Measurements from ENCODE around the gene TMEM270. TPM values are rescaled to one million over a fixed set of nuclear protein-coding genes. Genes with fewer than 3 reads are reported as not detected.

Gene TMEM270
- total RNA-seq, 1 donor from 2014 or later, result not detected

DNA sequence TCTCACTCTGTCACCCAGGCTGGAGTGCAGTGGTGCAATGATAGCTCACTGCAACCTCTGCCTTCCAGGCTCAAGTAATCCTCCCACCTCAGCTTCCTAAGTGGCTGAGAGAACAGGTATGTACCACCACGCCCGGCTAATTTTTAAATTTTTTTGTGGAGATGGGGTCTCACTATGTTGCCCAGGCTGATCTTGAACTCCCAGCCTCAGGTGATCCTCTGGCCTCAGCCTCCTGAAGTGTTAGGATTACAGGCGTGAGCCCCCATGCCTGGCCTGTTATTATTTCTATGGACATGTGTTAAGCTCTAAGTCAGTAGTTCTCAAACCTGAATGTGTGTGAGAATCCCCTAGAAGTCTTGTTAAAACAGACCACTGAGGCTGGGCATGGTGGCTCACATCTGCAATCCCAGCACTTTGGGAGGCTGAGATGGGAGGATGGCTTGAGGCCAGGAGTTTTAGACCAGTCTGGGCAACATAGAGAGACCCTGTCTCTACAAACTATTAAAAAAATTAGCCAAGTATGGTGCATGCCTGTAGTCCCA, 24.5 kb downstream of the TMEM270 start:
- no peak for DNase-seq (ENCODE audit: low read depth in 2 of 2)

DNA sequence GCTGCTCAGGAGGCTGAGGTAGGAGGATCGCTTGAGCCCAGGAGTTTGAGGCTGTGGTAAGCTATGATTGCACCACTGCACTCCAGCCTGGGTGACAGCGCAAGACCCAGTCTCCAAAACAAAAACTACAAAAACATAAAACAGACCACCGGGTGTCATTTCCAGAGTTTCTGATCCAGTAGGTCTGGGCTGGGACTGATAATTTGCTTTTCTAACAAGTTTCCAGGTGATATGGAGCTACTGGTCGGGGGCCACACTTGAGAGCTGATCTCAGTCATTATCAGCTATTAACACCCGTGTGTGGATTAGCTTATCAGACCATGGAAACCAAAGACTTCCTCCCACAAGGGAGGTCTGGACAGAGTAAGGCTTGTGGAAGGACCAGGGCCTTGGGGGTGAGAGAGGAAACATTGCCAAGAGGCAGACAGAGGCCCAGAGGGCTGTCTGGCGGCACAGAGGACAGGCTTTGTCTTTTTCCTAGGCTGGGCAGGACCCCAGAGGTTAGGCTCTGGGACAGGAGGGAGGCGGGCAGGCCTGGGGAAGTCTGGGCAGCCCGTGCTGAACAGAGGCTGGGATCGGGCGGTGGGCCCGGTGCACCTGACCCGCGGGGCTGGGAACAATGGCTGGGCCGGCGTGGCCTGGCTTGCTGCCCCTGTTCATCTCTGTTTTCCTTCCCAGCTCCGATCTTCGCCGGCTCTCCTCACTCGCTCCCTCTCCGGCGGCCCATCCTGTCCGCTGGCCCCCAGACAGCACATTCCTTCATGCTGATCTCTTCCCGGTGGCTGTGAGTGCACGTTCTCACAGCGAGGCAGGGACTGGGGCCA, 25.2 kb downstream of the TMEM270 start:
- peak; percentile 28 to 90 for DNase-seq (ENCODE audit: low read depth in 2 of 2)

DNA sequence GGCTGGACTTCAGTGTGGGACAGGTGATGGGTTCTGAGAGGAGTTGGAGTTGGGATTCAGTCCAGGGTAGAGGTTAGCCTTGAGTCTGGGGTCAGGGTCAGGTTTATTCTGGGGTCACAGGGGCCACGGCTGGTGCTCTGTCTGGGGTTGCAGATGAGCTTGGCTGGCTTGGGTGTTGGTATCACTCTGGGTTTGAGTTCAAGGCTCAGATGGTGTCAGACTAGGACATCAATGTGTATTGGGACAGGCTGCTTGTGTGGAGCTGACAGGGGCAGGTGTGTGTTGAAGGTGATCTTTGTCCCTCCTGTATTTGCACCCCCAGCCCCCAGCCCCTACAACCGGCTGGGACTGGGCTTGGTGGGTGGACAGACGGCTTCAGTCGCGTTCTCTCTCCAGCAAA, 26.8 kb downstream of the TMEM270 start:
- no peak for DNase-seq (ENCODE audit: low read depth in 2 of 2)

DNA sequence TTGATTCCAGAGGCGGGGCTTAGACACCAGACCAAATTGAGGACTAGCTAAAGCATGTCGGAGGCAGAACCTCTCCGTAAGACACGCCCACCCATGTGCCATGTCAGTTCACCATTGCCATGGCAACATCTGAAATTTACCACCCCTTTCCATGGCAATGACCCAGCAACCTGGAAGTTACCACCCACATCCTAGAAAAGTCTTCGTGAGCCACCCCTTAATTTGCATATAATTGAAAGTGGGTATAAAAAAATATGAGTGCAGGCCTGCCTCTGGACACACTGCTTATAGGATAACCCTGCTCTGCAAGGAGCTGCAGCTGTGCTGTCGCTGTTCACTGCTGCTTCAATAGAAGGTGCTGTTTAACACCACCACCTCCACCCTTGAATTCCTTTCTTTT, 28.0 kb downstream of the TMEM270 start:
- DNase-seq (ENCODE audit: low read depth in 2 of 2), result peak; percentile 12 to 61

DNA sequence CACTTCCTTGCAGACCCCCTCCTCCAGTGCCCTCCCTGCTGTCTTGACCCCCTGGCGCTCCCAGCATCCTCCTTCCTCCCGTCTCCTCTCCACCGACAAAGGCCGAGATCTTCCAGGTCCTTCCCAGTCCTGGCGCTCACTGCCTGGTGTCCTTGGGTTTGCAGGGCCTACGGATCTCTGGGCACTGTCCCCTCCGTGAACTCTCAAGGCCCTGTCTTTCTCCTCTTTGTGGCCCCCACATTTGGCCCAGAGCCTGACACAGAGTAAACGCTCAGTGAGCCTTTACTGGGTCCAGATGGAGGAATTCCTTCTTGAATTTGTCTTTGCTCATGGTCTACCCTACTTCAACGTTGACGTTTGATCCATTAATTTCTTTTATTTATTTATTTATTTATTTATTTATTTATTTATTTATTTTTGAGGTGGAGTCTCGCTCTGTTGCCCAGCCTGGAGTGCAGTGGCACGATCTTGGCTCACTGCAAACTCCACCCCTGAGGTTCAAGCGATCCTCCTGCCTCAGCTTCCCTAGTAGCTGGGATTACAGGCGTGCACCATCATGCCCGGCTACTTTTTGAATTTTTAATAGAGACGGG, 29.7 kb downstream of the TMEM270 start:
- no peak for DNase-seq (ENCODE audit: low read depth in 2 of 2)

DNA sequence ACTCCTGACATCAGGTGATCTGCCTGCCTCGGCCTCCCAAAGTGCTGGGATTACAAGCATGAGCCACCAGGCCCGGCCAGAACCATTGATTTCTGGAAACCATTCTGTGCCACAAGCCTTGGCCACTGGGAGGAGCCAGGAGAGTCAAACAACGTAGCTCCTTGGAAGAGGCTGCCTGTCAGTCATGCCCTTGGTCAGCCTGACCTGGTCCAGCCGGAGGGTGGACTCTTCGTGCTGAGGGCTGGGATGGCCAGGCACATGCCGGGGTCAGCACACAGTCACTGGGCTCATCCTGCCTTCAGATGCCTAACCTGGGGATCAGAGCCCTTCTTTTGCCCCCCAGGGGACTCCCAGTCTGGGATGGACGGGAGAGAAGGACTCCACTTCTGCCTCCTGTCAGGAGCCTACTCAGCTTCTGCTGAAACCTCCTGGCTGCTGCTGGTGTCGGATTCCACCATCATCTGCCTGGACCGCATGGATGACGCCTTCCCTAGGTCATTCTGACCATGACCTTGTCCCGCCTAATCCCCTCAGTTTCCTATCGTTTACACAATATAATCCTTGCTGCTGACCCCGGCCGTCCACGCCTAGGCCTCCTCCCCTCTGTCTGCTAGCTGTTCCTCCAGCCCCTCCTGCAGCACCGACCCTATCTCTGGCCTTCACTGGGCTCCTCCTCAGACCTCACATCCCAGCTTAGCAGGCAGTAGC, 30.4 kb downstream of the TMEM270 start:
- DNase-seq (ENCODE audit: low read depth in 2 of 2), result no peak

DNA sequence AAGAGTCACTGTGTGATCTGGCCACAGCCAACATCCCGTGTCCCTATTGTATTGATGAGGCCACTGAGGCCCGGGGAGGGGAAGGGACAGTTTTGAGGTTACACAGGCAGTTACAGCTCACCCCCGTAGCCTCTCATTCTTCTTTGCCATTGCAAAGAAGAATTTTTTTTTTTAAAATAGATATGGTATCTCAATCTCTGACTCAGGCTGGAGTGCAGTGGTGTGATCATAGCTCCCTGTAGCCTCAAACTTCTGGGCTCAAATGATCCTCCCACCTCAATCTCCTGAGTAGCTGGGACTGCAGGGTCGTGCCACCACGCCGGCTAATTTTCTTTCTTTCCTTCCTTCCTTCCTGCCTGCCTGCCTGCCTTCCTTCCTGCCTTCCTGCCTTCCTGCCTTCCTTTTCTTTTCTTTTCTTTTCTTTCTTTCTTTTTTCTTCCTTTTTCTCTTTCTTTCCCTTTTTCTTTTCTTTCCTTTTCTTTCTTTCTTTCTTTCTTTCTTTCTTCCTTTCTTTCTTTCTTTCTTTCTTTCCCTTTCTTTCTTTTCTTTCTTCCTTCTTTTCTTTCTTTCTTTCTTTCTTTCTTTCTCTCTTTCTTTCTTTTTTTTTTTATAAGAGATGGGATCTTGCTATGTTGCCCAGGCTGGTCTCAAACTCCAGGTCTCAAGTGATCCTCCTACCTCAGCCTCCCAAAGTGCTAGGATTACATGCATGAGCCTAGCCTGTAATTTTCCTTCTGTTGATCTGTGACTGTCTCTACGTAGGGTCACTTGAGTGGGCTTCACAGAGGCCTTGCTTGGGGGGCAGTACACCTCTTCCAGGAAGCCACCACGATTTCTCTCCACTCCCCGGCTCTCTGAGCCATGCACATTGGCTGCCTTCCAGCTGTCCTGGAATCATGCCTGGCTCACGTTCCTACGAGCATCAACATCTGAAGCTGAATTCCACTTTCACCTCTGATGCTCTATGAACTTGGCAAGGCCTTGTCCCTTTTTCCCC, 31.3 kb downstream of the TMEM270 start:
- peak in 1 of 2 donors; percentile 85 for DNase-seq (ENCODE audit: low read depth in 2 of 2)

DNA sequence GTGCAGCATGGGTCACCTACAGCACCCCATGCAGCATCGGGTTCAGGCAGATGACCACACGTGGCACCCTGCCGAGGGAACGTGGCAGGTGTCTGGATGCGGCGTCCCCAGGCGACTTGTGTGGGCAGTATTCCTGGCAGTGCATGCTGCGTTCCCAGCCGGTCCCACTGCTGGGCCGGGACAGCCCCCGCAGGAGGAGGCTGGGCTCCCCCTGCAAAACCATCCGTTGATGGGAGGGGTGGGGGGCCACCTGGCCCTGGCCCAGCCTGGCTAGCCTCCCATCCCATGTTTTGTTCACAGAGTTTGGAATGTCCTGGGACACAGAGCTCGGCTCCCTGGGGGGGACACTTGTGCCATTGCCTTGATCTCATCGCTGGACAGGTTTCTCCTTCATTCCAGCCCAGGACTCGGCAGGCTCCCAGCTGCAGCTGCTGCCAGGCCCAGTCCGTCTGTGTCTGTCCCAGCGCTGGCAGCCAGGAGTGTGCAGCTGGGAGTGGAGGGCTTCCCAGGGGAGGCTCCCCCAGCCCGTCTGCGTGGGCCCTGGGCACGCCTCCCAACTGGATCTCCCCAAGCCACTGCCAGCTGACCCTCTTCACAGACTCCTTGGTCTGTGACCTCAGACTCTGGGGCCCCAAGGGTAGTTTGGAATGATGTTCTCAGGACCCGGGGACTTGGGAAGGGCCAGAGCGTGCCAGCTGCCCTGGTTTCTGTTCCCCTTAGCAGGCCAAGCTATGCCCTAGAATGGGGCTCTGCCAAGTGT, 32.6 kb downstream of the TMEM270 start:
- DNase-seq (ENCODE audit: low read depth in 2 of 2), result no peak

DNA sequence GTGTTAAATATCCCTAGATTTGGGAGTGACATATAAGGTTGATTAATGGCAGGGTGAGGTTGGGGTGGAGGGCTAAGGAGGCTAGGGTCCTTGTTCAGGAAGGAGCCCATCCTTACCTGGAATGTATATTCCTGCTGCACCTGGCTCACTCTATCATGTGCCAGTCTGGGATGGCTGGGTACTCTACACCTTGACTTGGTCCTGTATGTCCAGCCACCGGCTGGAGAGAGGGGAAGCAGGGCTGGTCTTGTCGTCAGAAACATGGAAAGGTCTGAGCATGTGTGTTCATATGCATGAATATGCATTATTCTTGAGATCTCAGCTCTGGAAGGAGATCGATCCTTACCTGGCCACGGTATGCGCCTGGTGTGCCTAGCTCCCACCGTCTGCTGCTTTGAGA, 33.2 kb downstream of the TMEM270 start:
- no peak for DNase-seq (ENCODE audit: low read depth in 2 of 2)

DNA sequence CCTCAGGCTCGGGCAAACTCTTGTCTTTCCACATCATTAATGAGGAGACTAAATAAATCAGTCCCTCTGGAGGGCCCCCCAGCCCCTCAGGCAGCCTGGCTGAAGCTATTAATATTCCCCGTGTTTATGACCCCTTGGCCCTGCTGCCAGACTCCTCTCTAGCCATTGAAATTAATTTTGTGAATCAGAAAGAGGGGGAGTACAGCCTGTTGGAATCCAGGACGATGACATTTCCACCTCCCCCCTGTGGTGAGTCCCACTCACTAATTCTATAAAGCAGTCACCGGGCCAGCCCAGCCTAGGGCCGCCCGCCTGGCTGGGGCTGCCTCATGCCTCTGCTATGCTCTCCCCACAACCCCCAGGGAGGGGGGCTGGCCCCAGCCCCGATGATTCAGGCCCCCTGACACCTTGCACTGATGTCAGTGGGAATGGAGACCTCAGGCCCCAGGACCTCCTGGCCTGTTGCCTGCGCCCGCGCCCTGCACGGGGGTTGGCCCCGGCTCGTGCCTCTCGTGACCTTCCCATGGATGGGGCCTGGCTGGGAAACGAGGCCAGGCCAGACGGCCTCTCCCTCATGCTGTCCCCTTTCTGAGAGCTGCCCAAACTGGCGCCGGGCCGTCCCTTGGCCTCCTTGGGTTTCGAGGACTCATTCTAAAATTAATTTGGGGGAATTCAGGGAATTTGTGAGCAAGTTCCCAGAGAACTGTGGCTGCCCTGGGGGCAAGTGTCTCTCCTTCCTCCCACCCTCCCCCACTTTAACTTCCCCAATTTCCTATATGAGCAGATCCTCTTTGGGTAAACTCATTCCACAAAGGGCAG, 34.0 kb downstream of the TMEM270 start:
- no peak for DNase-seq (ENCODE audit: low read depth in 2 of 2)

DNA sequence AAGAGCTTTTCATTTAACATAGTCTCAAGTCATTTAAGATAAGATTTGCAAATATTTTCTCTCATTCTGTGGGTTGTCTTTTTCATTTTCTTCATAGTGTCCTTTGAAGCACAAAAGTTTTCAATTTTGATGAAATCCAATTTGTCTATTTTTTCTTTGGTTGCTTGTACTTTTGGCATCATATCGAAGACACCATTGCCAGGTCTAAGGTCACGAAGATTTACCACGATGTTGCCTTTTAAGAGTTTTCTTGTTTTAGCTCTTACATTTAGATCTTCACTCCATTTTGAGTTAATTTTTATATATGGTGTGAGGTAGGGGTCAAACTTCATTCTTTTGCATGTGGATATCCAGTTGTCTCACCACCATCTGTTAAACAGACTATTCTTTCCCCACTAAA, 34.7 kb downstream of the TMEM270 start:
- no peak for DNase-seq (ENCODE audit: low read depth in 2 of 2)

DNA sequence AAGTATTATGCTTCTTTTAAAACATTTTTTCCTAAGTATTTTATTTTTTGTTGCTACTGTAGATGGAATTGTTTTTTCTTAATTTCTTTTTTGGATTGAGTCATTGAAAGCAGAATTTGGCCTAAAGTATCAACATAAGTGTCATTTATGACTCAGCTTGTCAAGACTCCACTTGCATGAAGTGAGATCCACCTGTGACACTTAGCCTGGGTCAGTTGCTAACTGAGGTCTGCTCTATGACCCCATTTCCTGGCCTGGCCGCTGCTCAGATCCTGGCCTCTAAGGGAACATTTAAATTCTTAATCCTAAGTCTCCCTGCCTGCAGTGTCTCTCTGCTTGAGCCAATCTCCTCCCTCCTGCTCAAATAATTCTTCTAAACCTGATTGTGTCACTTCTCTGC, 35.5 kb downstream of the TMEM270 start:
- no peak for DNase-seq (ENCODE audit: low read depth in 2 of 2)

DNA sequence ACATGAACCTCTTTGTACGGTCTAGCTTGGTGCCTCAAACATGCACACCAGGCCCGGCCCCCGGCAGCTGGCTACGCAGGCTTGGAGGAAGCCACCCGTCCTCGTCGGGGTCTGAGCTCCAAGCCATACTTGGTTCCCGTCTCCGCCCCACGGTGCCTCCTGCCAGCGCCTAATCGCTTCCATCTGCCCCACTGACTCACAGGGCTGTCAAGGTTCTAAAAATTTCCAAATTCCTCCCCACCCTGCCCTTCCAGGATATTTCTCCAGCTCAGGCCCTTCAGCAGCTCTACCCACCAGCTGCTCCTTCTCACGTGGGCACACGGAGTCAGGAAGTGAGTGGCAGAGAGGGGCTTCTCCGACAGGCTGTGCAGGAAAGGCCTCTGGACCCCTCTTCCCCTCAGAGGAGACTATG, 38.8 kb downstream of the TMEM270 start:
- no peak for DNase-seq (ENCODE audit: low read depth in 2 of 2)

DNA sequence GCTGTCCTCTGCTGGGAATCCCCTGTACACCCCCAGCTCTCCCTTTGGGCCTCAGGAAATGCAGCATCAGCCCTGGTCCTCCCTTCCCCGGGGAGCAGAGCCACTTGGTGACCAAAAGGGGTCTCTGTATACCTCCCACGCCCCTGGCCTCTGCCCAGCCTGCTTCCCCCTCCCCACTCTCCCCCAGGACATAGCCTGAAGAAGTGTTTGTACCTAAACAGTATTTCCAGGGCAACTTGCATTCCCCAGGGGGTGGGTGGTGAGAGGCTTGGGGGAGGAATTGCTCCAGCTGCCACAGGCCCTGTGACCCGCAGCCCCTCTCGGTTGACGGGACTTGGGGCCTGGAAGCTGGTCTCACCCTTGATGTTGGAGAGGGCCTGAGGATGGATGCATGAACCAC, 39.3 kb downstream of the TMEM270 start:
- no peak for DNase-seq (ENCODE audit: low read depth in 2 of 2)

DNA sequence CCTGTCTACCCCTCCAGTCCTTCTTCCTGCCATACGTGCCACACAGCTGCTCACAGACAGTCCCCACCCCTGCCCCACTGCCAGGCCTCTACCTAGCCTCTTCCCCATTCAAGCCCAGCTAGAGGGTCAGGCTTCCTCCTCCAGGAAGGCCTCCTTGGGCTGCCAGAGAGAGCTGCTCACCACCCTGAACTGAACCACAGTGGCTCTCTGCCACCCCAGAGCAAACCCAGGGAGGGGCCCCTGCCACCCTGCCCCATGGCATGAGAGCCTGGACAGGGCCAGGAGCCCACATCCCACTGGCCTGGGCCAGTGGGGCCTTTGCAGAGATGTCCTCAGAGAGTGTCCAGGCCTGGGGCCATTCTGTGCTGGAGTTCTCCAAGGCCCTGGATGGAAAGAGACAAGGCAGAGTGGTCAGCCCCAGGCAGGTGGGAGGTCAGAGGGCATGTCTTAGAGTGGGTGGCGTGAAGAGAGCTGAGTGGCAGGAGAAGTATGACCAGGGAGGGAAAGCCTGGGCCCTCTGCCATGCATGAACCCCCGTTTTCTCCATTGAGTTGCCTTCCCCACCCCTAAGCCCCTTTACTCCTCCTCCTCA, 40.4 kb downstream of the TMEM270 start:
- DNase-seq (ENCODE audit: low read depth in 2 of 2), result no peak

DNA sequence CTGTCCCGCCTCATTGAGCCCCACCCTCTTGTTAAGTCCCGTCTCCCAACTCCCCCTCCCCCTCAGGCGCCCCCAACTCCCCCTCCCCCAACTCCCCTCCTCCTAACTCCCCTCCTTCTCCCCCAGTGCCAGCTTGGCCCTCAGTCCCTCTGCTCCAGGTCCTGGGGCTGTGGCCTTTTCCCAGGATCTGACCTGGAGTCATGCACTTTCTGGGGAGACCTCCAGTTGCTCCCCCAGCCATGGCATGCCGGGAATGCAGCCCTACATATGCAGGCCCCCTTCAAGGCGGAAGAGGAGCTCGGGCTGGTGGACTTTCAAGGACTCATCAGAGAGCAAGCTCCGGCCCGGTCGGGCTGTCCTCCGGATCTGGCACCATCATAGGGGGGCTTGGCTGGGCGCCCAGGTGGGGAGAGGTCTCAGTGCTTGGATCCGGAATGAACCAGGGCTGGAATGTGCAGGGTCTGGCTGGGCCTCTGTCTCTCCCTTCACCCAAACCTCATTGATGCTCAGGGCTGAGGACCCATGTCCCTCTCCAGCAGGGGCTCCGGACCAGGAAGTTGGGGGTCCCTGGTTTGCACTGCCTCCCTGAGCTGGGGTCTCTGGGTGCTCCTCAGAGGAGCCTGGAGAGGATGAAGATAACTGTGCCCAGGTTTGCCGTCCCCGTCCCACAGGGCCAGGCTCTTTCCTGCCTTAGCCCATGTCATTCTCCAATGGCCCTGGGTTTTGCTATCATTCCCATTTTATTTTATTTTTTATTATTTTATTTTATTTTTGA, 41.1 kb downstream of the TMEM270 start:
- DNase-seq (ENCODE audit: low read depth in 2 of 2), result no peak

DNA sequence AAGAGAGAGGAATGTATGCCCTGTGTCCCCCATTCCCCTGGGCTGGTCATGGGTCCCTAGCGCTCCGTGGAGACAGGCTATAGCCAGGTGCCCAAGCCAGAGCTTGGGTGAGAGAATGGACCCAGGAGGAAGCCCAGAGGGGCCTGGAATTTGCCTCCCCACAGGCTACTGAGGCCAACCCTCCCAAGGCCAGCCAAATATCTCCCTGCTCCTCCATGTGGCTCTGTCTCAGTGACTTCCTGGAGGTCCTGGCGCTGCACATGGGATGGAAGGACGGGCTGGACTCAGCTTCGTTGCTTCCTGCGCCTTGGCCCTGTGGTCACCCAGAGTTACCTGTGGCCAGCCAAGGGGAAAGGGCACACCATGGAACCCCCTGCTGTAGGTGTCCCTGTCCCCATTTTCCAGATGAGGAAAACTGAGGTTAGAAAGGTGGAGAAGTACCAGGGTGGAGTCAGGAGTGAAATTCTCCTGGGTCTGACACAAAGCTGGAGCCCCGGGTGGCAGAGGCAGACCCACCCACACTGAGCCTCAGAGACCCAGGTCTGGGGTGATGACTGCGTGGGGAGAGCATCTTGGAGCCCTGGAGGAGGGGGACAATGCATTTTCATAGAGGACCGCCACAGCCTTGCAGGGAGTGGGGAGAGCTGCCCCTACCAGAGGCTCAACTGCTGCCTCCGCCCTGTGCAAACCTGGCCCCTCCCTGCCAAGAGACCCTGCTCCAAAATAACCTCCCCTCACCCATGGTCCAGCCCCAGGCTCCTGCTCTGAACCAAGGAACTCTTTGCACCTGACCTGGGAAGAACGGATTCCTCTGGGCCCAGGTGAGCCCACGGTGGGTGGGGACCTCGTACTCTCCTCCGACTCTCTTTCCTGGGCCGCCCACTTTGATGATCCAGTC, 42.6 kb downstream of the TMEM270 start:
- DNase-seq (ENCODE audit: low read depth in 2 of 2), result no peak
